SK-N-SH treated with all-trans-retinoic acid at 6 μM for 48 hours (cell line): ENCODE results near the gene UIMC1.

Experiments used
- ATAC-seq: fragments of 200-7000 bp; cut with Tn5 transposase; 3 replicates; pipeline ENCODE4 v1.9.1; 2020; ENCODE audit warnings: mild to moderate bottlenecking, moderate library complexity
- ARNTL ChIP-seq: fragments of 450-650 bp; formaldehyde crosslinking; IDR thresholded peaks from 2 replicates; pipeline ENCODE4 v1.5.0; 2020; ENCODE audit warnings: low read depth, mild to moderate bottlenecking, moderate library complexity, borderline replicate concordance
- BACH2 ChIP-seq: fragments of 250-450 bp; sonication (Bioruptor Pico); IDR thresholded peaks from 2 replicates; pipeline ENCODE4 v1.9.0; 2021; ENCODE audit warnings: mild to moderate bottlenecking, borderline replicate concordance
- CREB5 ChIP-seq: fragments of 250-450 bp; sonication (Bioruptor Pico); IDR thresholded peaks from 2 replicates; pipeline ENCODE4 v1.5.1; 2020; ENCODE audit warnings: low read depth, mild to moderate bottlenecking, moderate library complexity
- CSDC2 ChIP-seq: fragments of 250-450 bp; sonication (Bioruptor Pico); IDR thresholded peaks from 2 replicates; pipeline ENCODE4 v1.5.0; 2020; ENCODE audit warnings: mild to moderate bottlenecking, moderate library complexity
- CSRNP3 ChIP-seq: fragments of 250-450 bp; sonication (Bioruptor Pico); IDR thresholded peaks from 2 replicates; pipeline ENCODE4 v1.5.1; 2021; ENCODE audit warnings: mild to moderate bottlenecking, moderate library complexity
- ESRRG ChIP-seq: fragments of 250-450 bp; sonication (Bioruptor Pico); IDR thresholded peaks from 2 replicates; pipeline ENCODE4 v1.6.1; 2021; ENCODE audit warnings: mild to moderate bottlenecking
- GLIS3 ChIP-seq: fragments of 250-450 bp; sonication (Bioruptor Pico); IDR thresholded peaks from 2 replicates; pipeline ENCODE4 v1.5.0; 2020; ENCODE audit warnings: mild to moderate bottlenecking, moderate library complexity
- OSR1 ChIP-seq: fragments of 250-450 bp; sonication (Bioruptor Pico); IDR thresholded peaks from 2 replicates; pipeline ENCODE4 v1.8.0; 2022; ENCODE audit warnings: moderate library complexity, mild to moderate bottlenecking, inconsistent platforms
- PATZ1 ChIP-seq: fragments of 250-450 bp; sonication (Bioruptor Pico); IDR thresholded peaks from 2 replicates; pipeline ENCODE4 v1.8.0; 2020; ENCODE audit warnings: mild to moderate bottlenecking, moderate library complexity, borderline replicate concordance
- POU6F1 ChIP-seq: fragments of 250-450 bp; sonication (Bioruptor Pico); IDR thresholded peaks from 2 replicates; pipeline ENCODE4 v1.8.0; 2021; ENCODE audit warnings: low read depth, mild to moderate bottlenecking, moderate library complexity, borderline replicate concordance
- PPARA ChIP-seq: fragments of 250-450 bp; sonication (Bioruptor Pico); IDR thresholded peaks from 2 replicates; pipeline ENCODE4 v1.5.0; 2020; ENCODE audit warnings: mild to moderate bottlenecking, borderline replicate concordance
- RARB ChIP-seq: fragments of 250-450 bp; sonication (Bioruptor Pico); IDR thresholded peaks from 2 replicates; pipeline ENCODE4 v1.8.0; 2021; ENCODE audit warnings: mild to moderate bottlenecking, moderate library complexity
- SNAI2 ChIP-seq: fragments of 250-450 bp; sonication (Bioruptor Pico); IDR thresholded peaks from 2 replicates; pipeline ENCODE4 v1.5.0; 2020; ENCODE audit warnings: mild to moderate bottlenecking, moderate library complexity
- TCF4 ChIP-seq: fragments of 250-450 bp; sonication (Bioruptor Pico); IDR thresholded peaks from 2 replicates; pipeline ENCODE4 v1.8.0; 2021; ENCODE audit warnings: mild to moderate bottlenecking, moderate library complexity, borderline replicate concordance
- TOX ChIP-seq: fragments of 250-450 bp; sonication (Bioruptor Pico); IDR thresholded peaks from 2 replicates; pipeline ENCODE4 v1.8.0; 2021; ENCODE audit warnings: mild to moderate bottlenecking, moderate library complexity, borderline replicate concordance
- TSHZ2 ChIP-seq: fragments of 250-450 bp; sonication (Bioruptor Pico); IDR thresholded peaks from 2 replicates; pipeline ENCODE4 v1.5.0; 2020; ENCODE audit warnings: mild to moderate bottlenecking, moderate library complexity
- ZC3H10 ChIP-seq: fragments of 250-450 bp; sonication (Bioruptor Pico); IDR thresholded peaks from 2 replicates; pipeline ENCODE4 v1.5.1; 2021; ENCODE audit warnings: mild to moderate bottlenecking, moderate library complexity
- ZFP3 ChIP-seq: fragments of 250-450 bp; sonication (Bioruptor Pico); IDR thresholded peaks from 2 replicates; pipeline ENCODE4 v1.5.0; 2020; ENCODE audit warnings: mild to moderate bottlenecking, moderate library complexity
- ZFP30 ChIP-seq: fragments of 450-650 bp; formaldehyde crosslinking; IDR thresholded peaks from 2 replicates; pipeline ENCODE4 v1.5.0; 2022; ENCODE audit warnings: mild to moderate bottlenecking, moderate library complexity
- ZNF565 ChIP-seq: fragments of 450-650 bp; formaldehyde crosslinking; conservative IDR thresholded peaks from 2 replicates; pipeline ENCODE4 v1.5.0; 2020; ENCODE audit warnings: low read depth, mild to moderate bottlenecking, moderate library complexity
- ZNF70 ChIP-seq: fragments of 450-650 bp; formaldehyde crosslinking; IDR thresholded peaks from 2 replicates; pipeline ENCODE4 v1.5.0; 2020; ENCODE audit warnings: mild to moderate bottlenecking, moderate library complexity
- ZNF8 ChIP-seq: fragments of 450-650 bp; formaldehyde crosslinking; IDR thresholded peaks from 2 replicates; pipeline ENCODE4 v1.5.0; 2020; ENCODE audit warnings: mild to moderate bottlenecking, moderate library complexity

Gene UIMC1

GRCh38 chr5:176947847-176948246 lies 58.7 kb downstream of the UIMC1 start:
- TF ChIP-seq SNAI2 (CRISPR knock-in tag) (no peak), CREB5 (CRISPR knock-in tag) (no peak), PPARA (CRISPR knock-in tag) (no peak), ESRRG (CRISPR knock-in tag) (no peak), POU6F1 (CRISPR knock-in tag) (no peak), CSDC2 (CRISPR knock-in tag) (no peak), ZNF8 (CRISPR knock-in tag) (no peak), ARNTL (CRISPR knock-in tag) (no peak), RARB (CRISPR knock-in tag) (no peak)

GRCh38 chr5:176944268-176944667 lies 62.3 kb downstream of the UIMC1 start:
- ATAC-seq, result no peak
- no peak for TF ChIP-seq ESRRG (CRISPR knock-in tag)
- TF ChIP-seq ZFP30 (CRISPR knock-in tag), result no peak
- no peak for TF ChIP-seq POU6F1 (CRISPR knock-in tag)
- no peak for TF ChIP-seq TSHZ2 (CRISPR knock-in tag)
- TF ChIP-seq OSR1, result no peak
- TF ChIP-seq ZNF565 (CRISPR knock-in tag), result no peak

More at GRCh38 chr5:176947847-176948246, 58.7 kb downstream of the UIMC1 start:
- no peak for ATAC-seq

- no peak for ATAC-seq
- TF ChIP-seq POU6F1 (CRISPR knock-in tag) (no peak), ESRRG (CRISPR knock-in tag) (no peak), ZNF70 (CRISPR knock-in tag) (no peak), OSR1 (no peak), BACH2 (CRISPR knock-in tag) (no peak), TSHZ2 (CRISPR knock-in tag) (no peak), GLIS3 (CRISPR knock-in tag) (no peak), PATZ1 (CRISPR knock-in tag) (no peak), PPARA (CRISPR knock-in tag) (no peak), TOX (CRISPR knock-in tag) (no peak), ZC3H10 (no peak), ZFP3 (CRISPR knock-in tag) (no peak), SNAI2 (CRISPR knock-in tag) (no peak), TCF4 (no peak), CSRNP3 (CRISPR knock-in tag) (no peak), RARB (CRISPR knock-in tag) (no peak), CSDC2 (CRISPR knock-in tag) (no peak)
Observed at GRCh38 chr5:176943816-176944215, 62.8 kb downstream of the UIMC1 start.
